HepG2 (cell line): ENCODE data around the gene CCDC57. TPM values are rescaled to one million over a fixed set of nuclear protein-coding genes. Genes with fewer than 3 reads are reported as not detected.

Experiments used
- ATF7 ChIP-seq, 2 experiments: fragments of 450-650 bp in 1 of 2; sonication (generic) in 1 of 2; formaldehyde crosslinking in 1 of 2; IDR thresholded peaks; 2 replicates each; pipeline versions ENCODE4 v1.4.0 to v1.6.1; 2016 to 2020; ENCODE audit warnings: antibody characterized with exemption in 1 of 2, mild to moderate bottlenecking in 1 of 2, missing genetic modification reagents in 1 of 2
- FOXA1 ChIP-seq, 2 experiments: fragments of 450-650 bp in 1 of 2; sonication (generic) in 1 of 2; formaldehyde crosslinking in 1 of 2; IDR thresholded peaks; 2 replicates each; pipeline versions ENCODE4 v1.4.0 to v1.6.1; 2016 to 2020; ENCODE audit warnings: missing genetic modification reagents in 1 of 2
- HOXA5 ChIP-seq: sonication (generic); formaldehyde crosslinking; IDR thresholded peaks from 2 replicates; pipeline ENCODE4 v1.4.0; 2020; ENCODE audit warnings: missing genetic modification reagents
- KLF15 ChIP-seq: sonication (generic); formaldehyde crosslinking; IDR thresholded peaks from 2 replicates; pipeline ENCODE4 v1.8.1; 2023; ENCODE audit warnings: borderline replicate concordance, mild to moderate bottlenecking, inconsistent platforms, missing genetic modification reagents, mixed read lengths
- MAFG ChIP-seq: sonication (generic); formaldehyde crosslinking; IDR thresholded peaks from 2 replicates; pipeline ENCODE4 v1.5.1; 2020; ENCODE audit warnings: mild to moderate bottlenecking, missing genetic modification reagents
- NR2F6 ChIP-seq, 2 experiments: IDR thresholded peaks; 2 replicates each; pipeline ENCODE4 v1.6.1; 2016; ENCODE audit warnings: antibody characterized with exemption in 1 of 2, mild to moderate bottlenecking in 1 of 2
- POLR2AphosphoS5 ChIP-seq: IDR thresholded peaks from 2 replicates; pipeline ENCODE4 v1.6.1; 2012; ENCODE audit warnings: low read depth, low read length
- SMAD9 ChIP-seq: sonication (generic); formaldehyde crosslinking; IDR thresholded peaks from 2 replicates; pipeline ENCODE4 v1.5.1; 2020; ENCODE audit warnings: mild to moderate bottlenecking, missing genetic modification reagents
- SOX6 ChIP-seq, 2 experiments: fragments of 450-650 bp in 1 of 2; sonication (generic) in 1 of 2; formaldehyde crosslinking in 1 of 2; IDR thresholded peaks; 2 replicates each; pipeline versions ENCODE4 v1.4.0 to v1.6.1; 2017 to 2020; ENCODE audit warnings: antibody characterized with exemption in 1 of 2, mild to moderate bottlenecking in 1 of 2, missing genetic modification reagents in 1 of 2
- SRSF4 ChIP-seq: fragments of 200-400 bp; formaldehyde crosslinking; IDR thresholded peaks from one replicate; pipeline ENCODE4 v1.6.1; 2018; ENCODE audit warnings: mild to moderate bottlenecking, low read depth, low read length, moderate library complexity; ENCODE audit not compliant: poor library complexity, severe bottlenecking
- STAG1 ChIP-seq: sonication (generic); formaldehyde crosslinking; IDR thresholded peaks from 2 replicates; pipeline ENCODE4 v1.4.0; 2020; ENCODE audit warnings: missing genetic modification reagents
- TBL1XR1 ChIP-seq: fragments of 150-350 bp; IDR thresholded peaks from 2 replicates; pipeline ENCODE4 v1.6.1; 2014; ENCODE audit warnings: borderline replicate concordance, low read length; ENCODE audit not compliant: partially characterized antibody
- ZFP82 ChIP-seq: sonication (generic); formaldehyde crosslinking; IDR thresholded peaks from 2 replicates; pipeline ENCODE4 v1.5.1; 2020; ENCODE audit warnings: mild to moderate bottlenecking, missing genetic modification reagents, borderline replicate concordance
- polyA plus RNA-seq, 8 experiments: library from polyadenylated mRNA; depleted of rRNA in 3 of 8; stranded (reverse) in 7 of 8; unstranded in 1 of 8; fragments of >200 nt; fragmentation: Illumina TruSeq in 4 of 8; extraction: Trizol in 4 of 8; gene quantifications; 2 replicates each; pipeline versions ENCODE4 v1.2.1 to v1.2.3, GENCODE V29; 2011 to 2016; ENCODE audit warnings: low read depth in 4 of 8, missing spikeins in 1 of 8, mixed read lengths in 1 of 8; ENCODE audit not compliant: insufficient read depth in 1 of 8
- total RNA-seq, 5 experiments: library from RNA; depleted of rRNA; stranded (reverse); fragments of >200 nt; fragmentation: Illumina TruSeq; extraction: Trizol; gene quantifications; 2 replicates each; pipeline ENCODE4 v1.2.3, GENCODE V29; 2016; ENCODE audit warnings: low read depth in 1 of 5
- TF ChIP-seq, protein P1 (sequence below): sonication (generic); formaldehyde crosslinking; IDR thresholded peaks from 2 replicates; pipeline ENCODE4 v1.9.0; 2021; ENCODE audit warnings: missing genetic modification reagents, borderline replicate concordance
- TF ChIP-seq, protein P2 (sequence below): sonication (generic); formaldehyde crosslinking; IDR thresholded peaks from 2 replicates; pipeline ENCODE4 v1.8.1; 2023; ENCODE audit warnings: mild to moderate bottlenecking, moderate library complexity, missing genetic modification reagents
- TF ChIP-seq, protein P3 (sequence below): sonication (generic); formaldehyde crosslinking; IDR thresholded peaks from 2 replicates; pipeline ENCODE4 v1.9.0; 2022; ENCODE audit warnings: missing genetic modification reagents, mild to moderate bottlenecking, borderline replicate concordance
- TF ChIP-seq, protein P4 (sequence below): sonication (generic); formaldehyde crosslinking; IDR thresholded peaks from 2 replicates; pipeline ENCODE4 v1.8.0; 2023; ENCODE audit warnings: mild to moderate bottlenecking, missing genetic modification reagents

Gene CCDC57
- total and polyA plus RNA-seq, 2 of the 13 experiments (the other 11 are each of a cell fraction or from before 2014, with no cell fraction given) = 59.3 to 59.9 TPM

DNA sequence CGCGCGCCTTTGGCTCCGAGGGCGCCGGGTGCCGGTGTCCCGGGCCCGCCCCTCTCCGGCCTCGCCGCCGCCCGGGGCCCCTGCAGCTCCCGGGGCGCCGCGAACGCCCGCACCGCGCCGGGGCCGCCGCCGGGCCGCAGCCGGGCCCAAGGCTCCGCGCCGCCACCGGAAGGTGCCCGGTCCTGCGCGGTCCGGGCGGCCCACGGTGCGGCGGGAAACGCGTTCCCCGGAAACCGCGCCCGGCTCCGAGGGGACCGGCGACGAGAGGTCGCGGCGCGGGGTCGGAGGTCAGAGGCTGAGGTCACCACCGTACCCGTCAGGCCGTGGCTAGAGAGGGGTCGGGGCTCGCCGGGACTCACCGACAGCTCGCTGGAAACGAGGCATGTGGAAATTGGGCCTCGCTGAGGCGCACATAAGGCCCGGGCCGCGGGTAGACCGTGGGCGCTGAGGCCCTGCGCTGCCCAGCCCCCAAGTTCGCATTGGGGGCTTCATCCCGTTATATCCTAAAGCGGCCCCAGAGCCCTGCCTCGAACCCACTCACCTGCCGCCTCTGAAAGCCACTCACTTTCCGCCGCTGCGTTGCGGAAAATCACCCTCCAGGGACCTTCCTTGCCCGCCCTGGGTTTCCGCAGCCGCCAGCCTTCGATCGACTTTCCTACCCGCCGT lies 146.9 kb downstream of the CCDC57 start, which contains the start of gene DUS1L (continued):
- TF ChIP-seq, protein P1, sequence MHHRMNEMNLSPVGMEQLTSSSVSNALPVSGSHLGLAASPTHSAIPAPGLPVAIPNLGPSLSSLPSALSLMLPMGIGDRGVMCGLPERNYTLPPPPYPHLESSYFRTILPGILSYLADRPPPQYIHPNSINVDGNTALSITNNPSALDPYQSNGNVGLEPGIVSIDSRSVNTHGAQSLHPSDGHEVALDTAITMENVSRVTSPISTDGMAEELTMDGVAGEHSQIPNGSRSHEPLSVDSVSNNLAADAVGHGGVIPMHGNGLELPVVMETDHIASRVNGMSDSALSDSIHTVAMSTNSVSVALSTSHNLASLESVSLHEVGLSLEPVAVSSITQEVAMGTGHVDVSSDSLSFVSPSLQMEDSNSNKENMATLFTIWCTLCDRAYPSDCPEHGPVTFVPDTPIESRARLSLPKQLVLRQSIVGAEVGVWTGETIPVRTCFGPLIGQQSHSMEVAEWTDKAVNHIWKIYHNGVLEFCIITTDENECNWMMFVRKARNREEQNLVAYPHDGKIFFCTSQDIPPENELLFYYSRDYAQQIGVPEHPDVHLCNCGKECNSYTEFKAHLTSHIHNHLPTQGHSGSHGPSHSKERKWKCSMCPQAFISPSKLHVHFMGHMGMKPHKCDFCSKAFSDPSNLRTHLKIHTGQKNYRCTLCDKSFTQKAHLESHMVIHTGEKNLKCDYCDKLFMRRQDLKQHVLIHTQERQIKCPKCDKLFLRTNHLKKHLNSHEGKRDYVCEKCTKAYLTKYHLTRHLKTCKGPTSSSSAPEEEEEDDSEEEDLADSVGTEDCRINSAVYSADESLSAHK (CRISPR knock-in tag) = peak; percentile 48; the same call in 1 of the 2 replicates
- TF ChIP-seq SOX6 (IDR thresholded peaks at IDR 0.05) (no peak), SOX6 (CRISPR knock-in tag; IDR thresholded peaks at IDR 0.05) (no peak; the same call in 1 of the 2 replicates), MAFG (CRISPR knock-in tag) (no peak), ATF7 (IDR thresholded peaks at IDR 0.05) (no peak), ATF7 (CRISPR knock-in tag; IDR thresholded peaks at IDR 0.05) (peak; percentile 68; the same call in 1 of the 2 replicates), HOXA5 (0 out of 2 replicates have a peak, but pooled peaks have one; percentile 59), TBL1XR1 (no peak), KLF15 (CRISPR knock-in tag) (no peak), FOXA1 (IDR thresholded peaks at IDR 0.05) (no peak), FOXA1 (CRISPR knock-in tag; IDR thresholded peaks at IDR 0.05) (peak; percentile 71), ZFP82 (no peak; the same call in 1 of the 2 replicates), STAG1 (CRISPR knock-in tag) (peak; percentile 23; the same call in 1 of the 2 replicates), SRSF4 (no peak), NR2F6 (IDR thresholded peaks at IDR 0.05) (peak; percentile 96), NR2F6 (CRISPR knock-in tag; IDR thresholded peaks at IDR 0.05) (peak; percentile 100), SMAD9 (0 out of 2 replicates have a peak, but pooled peaks have one; percentile 41), POLR2AphosphoS5 (no peak)
- TF ChIP-seq, protein P2, sequence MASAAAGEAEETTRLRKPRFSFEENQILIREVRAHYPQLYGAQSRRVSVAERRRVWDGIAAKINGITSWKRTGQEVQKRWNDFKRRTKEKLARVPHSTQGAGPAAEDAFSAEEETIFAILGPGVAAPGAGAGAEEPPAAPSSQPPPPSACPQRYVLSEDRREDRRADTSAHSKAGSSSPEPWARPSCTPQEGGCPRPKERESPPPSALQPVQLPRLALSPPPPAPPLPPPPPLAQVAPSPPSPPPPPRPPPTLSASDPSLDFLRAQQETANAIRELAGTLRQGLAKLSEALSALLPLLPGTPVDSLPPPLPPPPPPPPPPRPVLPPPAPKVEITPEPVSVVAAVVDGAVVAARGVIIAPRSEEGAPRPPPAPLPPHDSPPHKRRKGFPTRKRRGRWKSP = no peak; the same call in 1 of the 2 replicates
- TF ChIP-seq, protein P3, sequence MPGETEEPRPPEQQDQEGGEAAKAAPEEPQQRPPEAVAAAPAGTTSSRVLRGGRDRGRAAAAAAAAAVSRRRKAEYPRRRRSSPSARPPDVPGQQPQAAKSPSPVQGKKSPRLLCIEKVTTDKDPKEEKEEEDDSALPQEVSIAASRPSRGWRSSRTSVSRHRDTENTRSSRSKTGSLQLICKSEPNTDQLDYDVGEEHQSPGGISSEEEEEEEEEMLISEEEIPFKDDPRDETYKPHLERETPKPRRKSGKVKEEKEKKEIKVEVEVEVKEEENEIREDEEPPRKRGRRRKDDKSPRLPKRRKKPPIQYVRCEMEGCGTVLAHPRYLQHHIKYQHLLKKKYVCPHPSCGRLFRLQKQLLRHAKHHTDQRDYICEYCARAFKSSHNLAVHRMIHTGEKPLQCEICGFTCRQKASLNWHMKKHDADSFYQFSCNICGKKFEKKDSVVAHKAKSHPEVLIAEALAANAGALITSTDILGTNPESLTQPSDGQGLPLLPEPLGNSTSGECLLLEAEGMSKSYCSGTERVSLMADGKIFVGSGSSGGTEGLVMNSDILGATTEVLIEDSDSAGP = peak; percentile 98
- TF ChIP-seq, protein P4, sequence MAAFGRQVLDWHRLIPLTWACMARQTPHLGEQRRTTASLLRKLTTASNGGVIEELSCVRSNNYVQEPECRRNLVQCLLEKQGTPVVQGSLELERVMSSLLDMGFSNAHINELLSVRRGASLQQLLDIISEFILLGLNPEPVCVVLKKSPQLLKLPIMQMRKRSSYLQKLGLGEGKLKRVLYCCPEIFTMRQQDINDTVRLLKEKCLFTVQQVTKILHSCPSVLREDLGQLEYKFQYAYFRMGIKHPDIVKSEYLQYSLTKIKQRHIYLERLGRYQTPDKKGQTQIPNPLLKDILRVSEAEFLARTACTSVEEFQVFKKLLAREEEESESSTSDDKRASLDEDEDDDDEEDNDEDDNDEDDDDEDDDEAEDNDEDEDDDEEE (CRISPR knock-in tag) = peak; percentile 6; the same call in 1 of the 2 replicates
